Transverse colon (tissue), 4 donors: ENCODE data around the gene USP7. TPM values are rescaled to one million over a fixed set of nuclear protein-coding genes. Genes with fewer than 3 reads are reported as not detected.

Experiments used
- DNase-seq: peaks from one replicate; pipeline ENCODE4 v3.0.0-alpha.2; 2019
- H3K27ac ChIP-seq, 4 donors: fragments of 200-600 bp; sonication (generic); 2 replicates each; pipeline ENCODE4 v1.5.1; 2016 to 2018; ENCODE audit warnings: inconsistent platforms in 4 of 4
- H3K27me3 ChIP-seq: fragments of 200-600 bp; sonication (generic); 2 replicates; pipeline ENCODE4 v1.5.1; 2017; ENCODE audit warnings: inconsistent platforms
- H3K36me3 ChIP-seq, 4 donors: fragments of 200-600 bp; sonication (generic); 2 replicates each; pipeline ENCODE4 v1.5.1; 2017 to 2019; ENCODE audit warnings: inconsistent platforms in 4 of 4
- H3K4me1 ChIP-seq, 4 donors: fragments of 200-600 bp; sonication (generic); 2 replicates each; pipeline ENCODE4 v1.5.1; 2017 to 2020; ENCODE audit warnings: inconsistent platforms in 4 of 4
- H3K4me3 ChIP-seq, 4 donors: fragments of 200-600 bp; sonication (generic); 1 replicate in 1 of 4; 2 replicates in 3 of 4; pipeline versions ENCODE4 v1.5.1 to v1.6.1; 2017 to 2019; ENCODE audit warnings: inconsistent platforms in 4 of 4
- H3K9me3 ChIP-seq, 2 donors: fragments of 200-600 bp; sonication (generic); 2 replicates each; pipeline ENCODE4 v1.5.1; 2017 to 2019; ENCODE audit warnings: inconsistent platforms in 2 of 2
- EP300 ChIP-seq: sonication (generic); formaldehyde crosslinking; IDR thresholded peaks from one replicate; pipeline ENCODE4 v1.6.1; 2017; ENCODE audit warnings: antibody characterized with exemption, low read depth
- POLR2A ChIP-seq: fragments of 450-650 bp; IDR thresholded peaks from one replicate; pipeline ENCODE4 v1.6.1; 2016; ENCODE audit warnings: antibody characterized with exemption, mild to moderate bottlenecking, moderate library complexity
- POLR2AphosphoS5 ChIP-seq, 3 donors: sonication (generic); formaldehyde crosslinking; IDR thresholded peaks; one replicate each; pipeline ENCODE4 v1.6.1; 2016; ENCODE audit warnings: antibody characterized with exemption in 3 of 3
- WGBS, 2 donors: methylation state at CpG; one replicate each; pipeline ENCODE4 v1.1.5; 2018; ENCODE audit warnings: low coverage in 1 of 2; 5-methylcytosine and 5-hydroxymethylcytosine counted together
- in situ Hi-C, 4 donors: fragments of 200-750 bp; cut with MboI; loops; one replicate each; pipeline versions ENCODE4 v1.15.0 to v1.15.1; 2017; ENCODE audit warnings: low sequenced_read_pairs in 3 of 4, low pct_ligation_motif_present in 1 of 4, low pct_unique_long_range_greater_than_20kb in 1 of 4
- intact Hi-C: fragments of 100-400 bp; cut with DNase I; formaldehyde crosslinking; loops from one replicate; pipeline ENCODE4 v1.15.1; 2023; ENCODE audit warnings: low total_unique reads
- total RNA-seq, 4 donors: library from RNA; depleted of rRNA; stranded (reverse); fragments of >200 nt; gene quantifications; one replicate each; pipeline ENCODE4 v1.1.0, GENCODE V29; 2016
- TF ChIP-seq, protein P1 (sequence below), 5 experiments: fragments of 200-600 bp in 3 of 5; fragments of 450-650 bp in 2 of 5; sonication (generic) in 3 of 5; IDR thresholded peaks; 1 replicate in 2 of 5; 2 replicates in 3 of 5; pipeline ENCODE4 v1.5.1; 2016 to 2017; ENCODE audit warnings: antibody characterized with exemption in 5 of 5, inconsistent platforms in 3 of 5, mild to moderate bottlenecking in 2 of 5, moderate library complexity in 1 of 5

The USP7 gene
- total RNA-seq, 4 donors from 2014 or later: 72.9 to 419 (median 158) TPM

DNA sequence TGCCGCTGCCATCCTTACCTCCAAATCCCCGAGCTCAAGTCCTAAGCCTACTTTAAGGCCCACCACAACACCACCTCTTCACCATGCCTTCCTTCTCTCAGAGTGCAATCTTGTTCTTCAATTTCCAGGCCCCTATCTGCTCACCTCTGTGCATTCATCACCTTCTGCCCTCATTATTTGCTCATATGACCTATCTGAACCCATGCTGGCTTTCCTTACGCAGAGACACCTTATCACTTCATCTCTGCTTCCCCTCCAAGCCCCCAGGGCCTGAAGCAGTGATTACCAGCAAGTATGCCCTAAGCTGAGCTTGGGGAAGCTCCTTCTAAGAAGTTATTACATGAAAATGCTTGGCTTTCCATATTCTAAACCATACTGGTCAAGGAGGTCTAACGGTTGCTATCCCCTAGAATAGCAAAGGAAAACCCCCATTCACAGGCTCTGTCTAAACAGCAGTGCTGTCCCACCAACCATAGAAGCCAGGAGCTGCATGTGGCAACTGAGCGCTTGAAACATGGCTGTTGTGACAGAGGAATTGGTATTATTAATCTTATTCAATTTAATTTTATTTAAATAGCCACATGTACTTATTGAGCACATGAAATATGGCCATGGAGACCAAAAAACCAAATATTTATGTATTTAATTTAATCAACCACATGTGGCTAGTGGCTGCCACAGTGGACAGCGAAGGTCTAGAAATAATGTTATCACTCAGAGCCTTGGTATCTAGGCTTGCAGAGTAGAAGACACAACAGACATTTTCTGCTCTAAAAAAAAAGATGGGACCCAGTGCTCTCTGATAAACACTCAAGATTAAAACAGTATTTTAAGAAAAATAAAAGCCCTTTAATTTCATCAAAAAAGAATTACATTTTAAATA lies 13.9 kb downstream of the USP7 start:
- H3K27me3 ChIP-seq: no peaks in the 10 kb centered on the region
- no peak for TF ChIP-seq EP300
- TF ChIP-seq, protein P1, sequence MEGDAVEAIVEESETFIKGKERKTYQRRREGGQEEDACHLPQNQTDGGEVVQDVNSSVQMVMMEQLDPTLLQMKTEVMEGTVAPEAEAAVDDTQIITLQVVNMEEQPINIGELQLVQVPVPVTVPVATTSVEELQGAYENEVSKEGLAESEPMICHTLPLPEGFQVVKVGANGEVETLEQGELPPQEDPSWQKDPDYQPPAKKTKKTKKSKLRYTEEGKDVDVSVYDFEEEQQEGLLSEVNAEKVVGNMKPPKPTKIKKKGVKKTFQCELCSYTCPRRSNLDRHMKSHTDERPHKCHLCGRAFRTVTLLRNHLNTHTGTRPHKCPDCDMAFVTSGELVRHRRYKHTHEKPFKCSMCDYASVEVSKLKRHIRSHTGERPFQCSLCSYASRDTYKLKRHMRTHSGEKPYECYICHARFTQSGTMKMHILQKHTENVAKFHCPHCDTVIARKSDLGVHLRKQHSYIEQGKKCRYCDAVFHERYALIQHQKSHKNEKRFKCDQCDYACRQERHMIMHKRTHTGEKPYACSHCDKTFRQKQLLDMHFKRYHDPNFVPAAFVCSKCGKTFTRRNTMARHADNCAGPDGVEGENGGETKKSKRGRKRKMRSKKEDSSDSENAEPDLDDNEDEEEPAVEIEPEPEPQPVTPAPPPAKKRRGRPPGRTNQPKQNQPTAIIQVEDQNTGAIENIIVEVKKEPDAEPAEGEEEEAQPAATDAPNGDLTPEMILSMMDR (IDR thresholded peaks at IDR 0.05): no peak
- TF ChIP-seq POLR2AphosphoS5 (IDR thresholded peaks at IDR 0.05): no peak
- TF ChIP-seq POLR2A: no peak
- in situ Hi-C loops: no loop called here
- no peaks in the 10 kb centered on the region for H3K9me3 ChIP-seq
- intact Hi-C loops: no loop called here
- no peak overlapping the region for H3K27ac ChIP-seq
- 70 to 75% methylated on average over 5 to 6 of the region's 6 CpGs for WGBS, 2 donors
- peaks cover 58 to 91% (median 75%) of the 10 kb centered on the region in 4 donors for H3K4me1 ChIP-seq
- H3K36me3 ChIP-seq: no peaks in the 10 kb centered on the region
- H3K4me3 ChIP-seq: no peak overlapping the region
- DNase-seq: no peak

DNA sequence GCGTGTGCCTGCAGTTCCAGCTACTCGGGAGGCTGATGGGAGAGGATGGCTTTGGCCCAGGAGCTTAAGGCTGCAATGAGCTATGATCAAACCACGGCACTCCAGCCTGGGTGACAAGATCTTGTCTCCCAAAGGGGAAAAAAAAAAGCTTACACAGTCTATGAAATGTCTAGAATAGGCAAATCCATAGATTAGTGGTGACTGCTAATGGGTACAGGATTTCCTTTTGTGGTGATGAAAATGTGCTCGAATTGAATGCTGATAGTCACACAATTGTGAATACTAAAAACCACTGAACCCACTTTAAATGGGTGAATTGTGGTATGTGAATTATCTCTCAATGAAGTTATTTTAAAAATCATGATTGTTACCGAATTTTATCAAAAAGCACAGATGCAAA lies 14.9 kb downstream of the USP7 start:
- no peaks in the 10 kb centered on the region for H3K36me3 ChIP-seq
- 67 to 83% methylated on average over 3 to 5 of the region's 5 CpGs for WGBS, 2 donors
- intact Hi-C loops (no loop called here), in situ Hi-C loops (no loop called here)
- H3K9me3 ChIP-seq: no peaks in the 10 kb centered on the region
- H3K4me3 ChIP-seq: no peak overlapping the region
- peaks cover 59 to 94% (median 81%) of the 10 kb centered on the region in 4 donors for H3K4me1 ChIP-seq
- no peak for TF ChIP-seq POLR2AphosphoS5 (IDR thresholded peaks at IDR 0.05)
- TF ChIP-seq, protein P1 (IDR thresholded peaks at IDR 0.05): no peak
- DNase-seq: no peak
- H3K27ac ChIP-seq: no peak overlapping the region
- H3K27me3 ChIP-seq: no peaks in the 10 kb centered on the region

DNA sequence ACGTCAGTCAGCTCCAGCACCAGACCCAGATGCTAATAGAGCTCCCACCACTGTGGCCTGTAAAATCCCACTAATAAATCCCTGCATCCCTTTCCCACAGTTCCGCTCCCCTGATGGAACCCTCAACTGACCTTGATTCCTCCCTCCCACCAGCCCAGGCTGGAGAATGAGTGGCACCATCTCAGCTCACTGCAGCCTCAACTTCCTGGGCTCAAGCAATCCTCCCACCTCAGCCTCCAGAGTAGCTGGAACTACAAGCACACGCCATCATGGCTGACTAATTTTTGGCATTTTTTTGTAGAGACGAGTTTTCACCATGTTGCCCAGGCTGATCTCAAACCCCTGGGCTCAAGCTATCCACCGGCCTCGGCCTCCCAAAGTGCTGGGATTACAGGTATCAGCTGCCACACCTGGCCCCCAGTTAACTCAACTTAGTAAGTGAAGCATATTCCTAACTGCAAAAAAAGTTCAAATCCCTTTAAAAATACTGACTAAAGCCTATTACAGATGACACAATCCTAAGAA lies 15.6 kb downstream of the USP7 start:
- Histone ChIP-seq H3K27me3 (no peaks in the 10 kb centered on the region), H3K4me1 (peaks cover 65 to 99% (median 86%) of the 10 kb centered on the region in 4 donors), H3K4me3 (no peak overlapping the region), H3K36me3 (no peaks in the 10 kb centered on the region), H3K9me3 (no peaks in the 10 kb centered on the region), H3K27ac (no peak overlapping the region)
- no peak for DNase-seq
- intact Hi-C loops: no loop called here
- TF ChIP-seq, protein P1 (IDR thresholded peaks at IDR 0.05): no peak
- TF ChIP-seq POLR2A (no peak), POLR2AphosphoS5 (IDR thresholded peaks at IDR 0.05) (no peak), EP300 (no peak)
- 69 to 85% methylated on average over 3 to 6 of the region's 6 CpGs for WGBS, 2 donors
- in situ Hi-C loops: no loop called here

DNA sequence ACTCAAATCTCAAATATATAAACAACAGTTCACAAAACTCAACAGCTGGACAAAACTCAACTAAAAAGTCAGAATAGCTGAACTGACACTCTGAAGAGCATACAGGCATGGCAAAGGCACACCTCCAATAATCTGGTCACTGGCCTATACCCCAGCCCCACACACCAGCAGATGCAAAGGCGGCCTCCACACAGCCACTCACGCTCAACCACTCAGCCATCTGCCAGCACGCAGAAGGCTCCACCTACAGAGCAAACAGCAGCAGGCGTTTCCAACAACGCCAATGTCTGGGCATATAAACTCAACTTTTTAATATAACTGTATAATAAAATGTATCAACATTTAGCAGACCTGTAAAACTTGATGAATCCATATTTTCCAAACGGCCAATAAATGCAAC lies 17.2 kb downstream of the USP7 start:
- in situ Hi-C loops: no loop called here
- TF ChIP-seq, protein P1 (IDR thresholded peaks at IDR 0.05): no peak
- no peak for TF ChIP-seq POLR2AphosphoS5 (IDR thresholded peaks at IDR 0.05)
- no peak overlapping the region for H3K4me3 ChIP-seq

More for the DNA sequence above, 17.2 kb downstream of the USP7 start:
- no peaks in the 10 kb centered on the region for H3K9me3 ChIP-seq
- DNase-seq: peak; percentile 63
- no peaks in the 10 kb centered on the region for H3K36me3 ChIP-seq
- no peaks in the 10 kb centered on the region for H3K27me3 ChIP-seq
- peak overlapping the region; percentile 34 to 65 (median 56) for H3K27ac ChIP-seq
- intact Hi-C loops: no loop called here
- WGBS, 2 donors: 13 to 39% methylated on average over 5 to 6 of the region's 6 CpGs
- H3K4me1 ChIP-seq: peaks cover 74 to 98% (median 85%) of the 10 kb centered on the region in 4 donors
